AG10803 (cell line): Measurements from ENCODE around the gene TNF.

ENCODE experiments used
- DNase-seq: peaks from one replicate; pipeline ENCODE4 v3.0.0; 2010; ENCODE audit warnings: low read depth
- H3K4me3 ChIP-seq: 2 replicates; pipeline ENCODE4 v1.5.1; 2011; ENCODE audit warnings: mild to moderate bottlenecking, low read length, control low read depth
- CTCF ChIP-seq: conservative IDR thresholded peaks from 2 replicates; pipeline ENCODE4 v1.5.1; 2011; ENCODE audit warnings: mild to moderate bottlenecking, low read length, control low read depth, inconsistent platforms

TNF gene

GRCh38 chr6:31581434-31582229, 6.3 kb downstream of the TNF start:
- H3K4me3 ChIP-seq = peak overlapping the region; percentile 90
- TF ChIP-seq CTCF = 0 out of 2 replicates have a peak, but pooled peaks have one; percentile 4

GRCh38 chr6:31582230-31582643, 6.9 kb downstream of the TNF start, which contains the start of gene LTB:
Gene LTB, minus strand, starts transcription at chr6:31582424. Its CDS starts 7 bp downstream, at chr6:31582417.
- peak within 1 kb of the TSS; percentile 90 for H3K4me3 ChIP-seq
- no peak for DNase-seq
- TF ChIP-seq CTCF = no peak

More at GRCh38 chr6:31581434-31582229, 6.3 kb downstream of the TNF start:
- DNase-seq = no peak

GRCh38 chr6:31585491-31585890, 10.1 kb downstream of the TNF start:
- peak; percentile 28; the same call in 1 of the 2 replicates for TF ChIP-seq CTCF
- no peak overlapping the region for H3K4me3 ChIP-seq
- DNase-seq = no peak

GRCh38 chr6:31586008-31586407, 10.6 kb downstream of the TNF start, which contains the start of gene LST1:
Gene LST1, plus strand, starts transcription at chr6:31586277. Its CDS starts 1,023 bp downstream, at chr6:31587300.
- peak; percentile 21 for DNase-seq
- no peak within 1 kb of the TSS for H3K4me3 ChIP-seq

GRCh38 chr6:31586599-31587281, 11.4 kb downstream of the TNF start:
- DNase-seq = no peak
- no peak overlapping the region for H3K4me3 ChIP-seq
- no peak for TF ChIP-seq CTCF

More at GRCh38 chr6:31586008-31586407, 10.6 kb downstream of the TNF start, which contains the start of gene LST1:
- no peak for TF ChIP-seq CTCF

GRCh38 chr6:31587791-31588777, 12.7 kb downstream of the TNF start:
- H3K4me3 ChIP-seq = no peak overlapping the region
- DNase-seq = no peak
- no peak for TF ChIP-seq CTCF
